OCI-LY7 (cell line): ENCODE data around the gene CELF4. TPM values are rescaled to one million over a fixed set of nuclear protein-coding genes. Genes with fewer than 3 reads are reported as not detected.
A peak's percentile ranks its signal among the peaks of the same experiment; 100 is the strongest.

Source experiments
- BruUV-seq: library from RNA; stranded (reverse); fragments of 400-500 nt; replicated peaks from 2 replicates; lab custom pipeline; 2021; lab: Mats Ljungman, UMichigan
- CTCF ChIA-PET: fragments of 300-600 bp; sonication (Branson Sonifier 250); formaldehyde crosslinking; loops from one replicate; lab custom pipeline; 2022; ENCODE audit warnings: antibody characterized with exemption; ENCODE audit not compliant: unreplicated experiment; lab: Charles Lee
- POLR2A ChIA-PET: fragments of 300-600 bp; sonication (Branson Sonifier 250); formaldehyde crosslinking; loops from one replicate; lab custom pipeline; 2022; ENCODE audit warnings: antibody characterized with exemption; lab: Charles Lee
- DNase-seq: peaks from one replicate; pipeline ENCODE4 v3.0.0-alpha.2; 2015; ENCODE audit warnings: low spot score
- H2AFZ ChIP-seq: fragments of 200-600 bp; sonication (generic), shearing (Covaris generic); 2 replicates; pipeline ENCODE4 v1.6.1; 2014; ENCODE audit warnings: mild to moderate bottlenecking, antibody characterized with exemption, low read length, moderate library complexity
- H3K27ac ChIP-seq: fragments of 200-600 bp; sonication (generic); 2 replicates; pipeline ENCODE4 v1.5.1; 2014; ENCODE audit warnings: mixed run types, low read depth, mild to moderate bottlenecking, moderate library complexity, low read length, inconsistent platforms; ENCODE audit not compliant: poor library complexity, severe bottlenecking
- H3K36me3 ChIP-seq: fragments of 200-600 bp; sonication (generic); 2 replicates; pipeline ENCODE4 v1.6.1; 2014; ENCODE audit warnings: mild to moderate bottlenecking, antibody characterized with exemption, low read length, moderate library complexity, mixed read lengths; ENCODE audit not compliant: insufficient read depth
- H3K4me1 ChIP-seq: fragments of 200-600 bp; sonication (generic); 2 replicates; pipeline ENCODE4 v1.5.1; 2014; ENCODE audit warnings: mild to moderate bottlenecking, low read length; ENCODE audit not compliant: insufficient read depth, poor library complexity, severe bottlenecking
- H3K4me2 ChIP-seq: fragments of 200-600 bp; sonication (generic); 2 replicates; pipeline ENCODE4 v1.6.1; 2014; ENCODE audit warnings: mild to moderate bottlenecking, low read length
- H3K4me3 ChIP-seq: fragments of 200-600 bp; sonication (generic); 2 replicates; pipeline ENCODE4 v1.5.1; 2014; ENCODE audit warnings: mild to moderate bottlenecking, low read depth, low read length; ENCODE audit not compliant: poor library complexity, severe bottlenecking
- H3K79me2 ChIP-seq: fragments of 200-600 bp; sonication (generic); 2 replicates; pipeline ENCODE4 v1.6.1; 2016; ENCODE audit warnings: low read depth, mild to moderate bottlenecking, low read length, moderate library complexity, mixed read lengths; ENCODE audit not compliant: insufficient read depth
- H3K9me2 ChIP-seq: fragments of 200-600 bp; sonication (generic); 2 replicates; pipeline ENCODE4 v1.6.1; 2016; ENCODE audit warnings: mild to moderate bottlenecking, low read length, mixed read lengths; ENCODE audit not compliant: insufficient read depth
- H3K9me3 ChIP-seq: fragments of 200-600 bp; sonication (generic); 2 replicates; pipeline ENCODE4 v1.6.1; 2014; ENCODE audit warnings: mild to moderate bottlenecking, mixed run types, low read length, mixed read lengths
- H4K20me1 ChIP-seq: fragments of 200-600 bp; sonication (generic); 2 replicates; pipeline ENCODE4 v1.6.1; 2014; ENCODE audit warnings: mild to moderate bottlenecking, antibody characterized with exemption, low read length, moderate library complexity, mixed read lengths; ENCODE audit not compliant: insufficient read depth
- CTCF ChIP-seq: fragments of 200-600 bp; sonication (generic); conservative IDR thresholded peaks from 2 replicates; pipeline ENCODE4 v1.5.1; 2014; ENCODE audit warnings: mild to moderate bottlenecking, antibody characterized with exemption, low read length, moderate library complexity, mixed read lengths
- EZH2phosphoT487 ChIP-seq: fragments of 200-600 bp; sonication (generic); IDR thresholded peaks from 2 replicates; pipeline ENCODE4 v1.6.1; 2018; ENCODE audit warnings: low read depth, borderline replicate concordance, mild to moderate bottlenecking, mixed run types, antibody characterized with exemption, low read length, moderate library complexity, mixed read lengths
- intact Hi-C: fragments of 100-400 bp; cut with micrococcal nuclease; formaldehyde crosslinking; loops from one replicate; pipeline ENCODE4 v1.10.0; 2022; ENCODE audit not compliant: unreplicated experiment
- total RNA-seq, 2 experiments: library from RNA; depleted of rRNA in 1 of 2; stranded (reverse); fragments of >200 nt in 1 of 2; shearing (Covaris generic) in 1 of 2; gene quantifications; 2 replicates each; pipeline ENCODE4 v1.2.3, GENCODE V29; 2014 to 2022

CELF4 gene
- total RNA-seq, 2 experiments from 2014 or later = not detected

GRCh38 chr18:37385846-37386778 is 179.5 kb downstream of the CELF4 start:
- Histone ChIP-seq H3K79me2 (no peaks in the 10 kb centered on the region), H3K4me2 (no peak overlapping the region), H3K4me3 (no peak overlapping the region), H4K20me1 (no peaks in the 10 kb centered on the region), H3K4me1 (no peaks in the 10 kb centered on the region), H2AFZ (no peak overlapping the region), H3K27ac (no peak overlapping the region), H3K36me3 (no peaks in the 10 kb centered on the region), H3K9me2 (no peaks in the 10 kb centered on the region), H3K9me3 (no peaks in the 10 kb centered on the region)
- no TSS peak for BruUV-seq
- TF ChIP-seq CTCF (peak; percentile 78), EZH2phosphoT487 (no peak)
- peak; percentile 45 for DNase-seq
- ChIA-PET POLR2A (no interaction called here), CTCF (no interaction called here)
- intact Hi-C loops = loop anchor here (5.0 kb wide), 1 partner anchor 151 kb away; no protein-coding TSS in a partner anchor

- CTCF ChIA-PET = no interaction called here
- BruUV-seq = no TSS peak
- no peaks in the 10 kb centered on the region for H3K36me3 ChIP-seq
Observed at GRCh38 chr18:37383846-37384595, 181.6 kb downstream of the CELF4 start.

More at GRCh38 chr18:37383846-37384595, 181.6 kb downstream of the CELF4 start:
- no peak overlapping the region for H3K4me2 ChIP-seq
- no peaks in the 10 kb centered on the region for H3K9me2 ChIP-seq
- no peak for DNase-seq
- H3K4me1 ChIP-seq = no peaks in the 10 kb centered on the region
- no peaks in the 10 kb centered on the region for H3K9me3 ChIP-seq
- no peak overlapping the region for H2AFZ ChIP-seq
- H3K27ac ChIP-seq = no peak overlapping the region
- H4K20me1 ChIP-seq = no peaks in the 10 kb centered on the region
- intact Hi-C loops = no loop called here
- POLR2A ChIA-PET = no interaction called here
- H3K79me2 ChIP-seq = no peaks in the 10 kb centered on the region
- no peak overlapping the region for H3K4me3 ChIP-seq
- TF ChIP-seq CTCF = no peak
- TF ChIP-seq EZH2phosphoT487 = no peak
